Measurements from ENCODE around the gene THEMIS2. TPM values are rescaled to one million over a fixed set of nuclear protein-coding genes. Genes with fewer than 3 reads are reported as not detected.

The THEMIS2 gene
- total RNA-seq, 2 donors from 2014 or later = 6.8 to 12.6 TPM

- H3K9me3 ChIP-seq = no peaks in the 10 kb centered on the region
- intact Hi-C loops (cut with DNase I) = no loop called here
Measured at GRCh38 chr1:27915082-27915575, 42.8 kb downstream of the THEMIS2 start.

GRCh38 chr1:27922272-27922671, 49.9 kb downstream of the THEMIS2 start:
- H3K9me3 ChIP-seq = no peaks in the 10 kb centered on the region
- no peaks in the 10 kb centered on the region for H3K4me1 ChIP-seq
- peak; percentile 40 for DNase-seq
- no peak for TF ChIP-seq CTCF (IDR thresholded peaks at IDR 0.05)
- H3K4me3 ChIP-seq = no peak overlapping the region
- H3K27me3 ChIP-seq = no peaks in the 10 kb centered on the region
- H3K36me3 ChIP-seq = no peaks in the 10 kb centered on the region
- intact Hi-C loops (cut with DNase I) = no loop called here
- H3K9ac ChIP-seq (ENCODE audit: low read depth in 2 of 2, low read length in 2 of 2) = no peak overlapping the region
- H3K27ac ChIP-seq = no peak overlapping the region

More at GRCh38 chr1:27915082-27915575, 42.8 kb downstream of the THEMIS2 start:
- Histone ChIP-seq H3K4me3 (peak overlapping the region; percentile 74), H3K27ac (peak overlapping the region; percentile 31), H3K4me1 (peaks cover 5% of the 10 kb centered on the region), H3K27me3 (no peaks in the 10 kb centered on the region), H3K36me3 (no peaks in the 10 kb centered on the region), H3K9ac (ENCODE audit: low read depth in 2 of 2, low read length in 2 of 2) (no peak overlapping the region)
- TF ChIP-seq CTCF (IDR thresholded peaks at IDR 0.05) = no peak
- DNase-seq = no peak

- H3K9ac ChIP-seq (ENCODE audit: low read depth in 2 of 2, low read length in 2 of 2) = no peak overlapping the region
- no peak overlapping the region for H3K4me3 ChIP-seq
- H3K36me3 ChIP-seq = no peaks in the 10 kb centered on the region
- no peaks in the 10 kb centered on the region for H3K27me3 ChIP-seq
- no peak overlapping the region for H3K27ac ChIP-seq
- DNase-seq = no peak
- no peak for TF ChIP-seq CTCF (IDR thresholded peaks at IDR 0.05)
- intact Hi-C loops (cut with DNase I) = no loop called here
- H3K4me1 ChIP-seq = no peaks in the 10 kb centered on the region
- no peaks in the 10 kb centered on the region for H3K9me3 ChIP-seq
Measured at GRCh38 chr1:27928216-27928954, 56.0 kb downstream of the THEMIS2 start.

DNA sequence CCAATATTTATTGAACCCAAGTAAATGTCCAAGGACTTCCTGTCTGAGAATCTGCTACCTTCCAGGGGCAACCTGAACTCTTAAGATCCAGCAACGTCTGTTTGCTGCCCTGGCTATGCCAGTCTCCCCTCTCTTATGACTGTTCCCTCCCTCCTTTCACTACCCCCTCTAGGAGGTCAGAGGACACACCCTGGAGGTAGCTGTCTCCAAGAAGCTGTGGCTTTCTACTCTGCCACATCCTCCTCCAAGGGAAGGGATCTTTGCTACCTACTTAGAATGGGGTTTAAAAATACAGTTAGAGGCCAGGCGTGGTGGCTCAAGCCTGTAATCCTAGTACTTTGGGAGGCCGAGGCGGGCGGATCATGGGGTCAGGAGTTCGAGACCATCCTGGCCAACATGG, 58.8 kb downstream of the THEMIS2 start:
- no peaks in the 10 kb centered on the region for H3K4me1 ChIP-seq
- no peaks in the 10 kb centered on the region for H3K9me3 ChIP-seq
- intact Hi-C loops (cut with DNase I) = no loop called here
- no peak for TF ChIP-seq CTCF (IDR thresholded peaks at IDR 0.05)
- H3K27me3 ChIP-seq = no peaks in the 10 kb centered on the region
- DNase-seq = no peak
- no peak overlapping the region for H3K9ac ChIP-seq (ENCODE audit: low read depth in 2 of 2, low read length in 2 of 2)
- H3K4me3 ChIP-seq = no peak overlapping the region
- no peaks in the 10 kb centered on the region for H3K36me3 ChIP-seq
- H3K27ac ChIP-seq = no peak overlapping the region

GRCh38 chr1:27931759-27932158, 59.4 kb downstream of the THEMIS2 start:
- H3K9ac ChIP-seq (ENCODE audit: low read depth in 2 of 2, low read length in 2 of 2) = no peak overlapping the region
- no peaks in the 10 kb centered on the region for H3K27me3 ChIP-seq
- no peak for DNase-seq
- H3K4me1 ChIP-seq = no peaks in the 10 kb centered on the region
- intact Hi-C loops (cut with DNase I) = no loop called here
- no peaks in the 10 kb centered on the region for H3K9me3 ChIP-seq
- TF ChIP-seq CTCF (IDR thresholded peaks at IDR 0.05) = no peak
- H3K27ac ChIP-seq = no peak overlapping the region
- no peaks in the 10 kb centered on the region for H3K36me3 ChIP-seq
- H3K4me3 ChIP-seq = no peak overlapping the region
